Central memory CD8-positive, alpha-beta T cell (primary cell): ENCODE data around the gene ERICH3.
A peak's percentile ranks its signal among the peaks of the same experiment; 100 is the strongest.
"Not testable (repeated sequence)": the region's sequence is repeated elsewhere in the genome, so short reads cannot be mapped to it uniquely, and the experiment has no call there.

Experiments used
- ATAC-seq: fragments of 150-1000 bp; cut with Tn5 transposase; replicated peaks from 2 replicates; pipeline ENCODE4 v1.10.0; 2022; ENCODE audit warnings: mild to moderate bottlenecking, moderate FRiP score, moderate number of reproducible peaks; ENCODE audit not compliant: poor library complexity, severe bottlenecking; ENCODE audit errors: extremely low read depth
- DNase-seq, 2 donors: peaks; one replicate each; pipeline ENCODE4 v3.0.0; 2021; ENCODE audit warnings: low spot score in 2 of 2
- H3K27ac Mint-ChIP-seq: one replicate; pipeline ENCODE4 v1.8.0; 2022; ENCODE audit warnings: low read depth, mild to moderate bottlenecking, moderate library complexity, mixed read lengths
- H3K27me3 Mint-ChIP-seq: one replicate; pipeline ENCODE4 v1.8.0; 2022; ENCODE audit warnings: mixed read lengths
- H3K36me3 Mint-ChIP-seq: one replicate; pipeline ENCODE4 v1.8.0; 2022; ENCODE audit warnings: mild to moderate bottlenecking, moderate library complexity, mixed read lengths; ENCODE audit not compliant: insufficient read depth
- H3K4me1 Mint-ChIP-seq: one replicate; pipeline ENCODE4 v1.8.0; 2022; ENCODE audit warnings: mixed read lengths
- H3K4me3 Mint-ChIP-seq: one replicate; pipeline ENCODE4 v1.8.0; 2022; ENCODE audit warnings: mild to moderate bottlenecking, moderate library complexity, mixed read lengths
- H3K9me3 Mint-ChIP-seq: one replicate; pipeline ENCODE4 v1.8.0; 2022; ENCODE audit warnings: mixed read lengths

Gene ERICH3

DNA sequence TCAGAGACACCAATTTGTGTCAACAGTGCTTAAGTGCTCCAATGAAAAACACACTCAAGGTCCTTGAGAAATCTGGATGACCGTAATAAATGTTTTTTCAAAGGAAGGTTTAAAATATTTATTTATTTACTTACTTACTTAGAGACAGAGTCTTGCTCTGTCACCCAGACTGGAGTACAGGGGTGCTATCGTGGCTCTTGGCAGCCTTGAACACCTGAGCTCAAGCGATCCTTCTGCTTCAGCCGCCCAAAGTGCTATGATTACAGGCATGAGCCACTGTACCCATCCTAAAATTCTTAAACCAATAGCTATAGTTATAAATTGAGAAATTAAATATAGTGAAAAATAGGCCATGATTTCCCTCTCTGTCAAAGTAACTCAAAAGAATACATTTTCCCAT lies 17.3 kb upstream of the ERICH3 start:
- no peak overlapping the region for H3K4me3 Mint-ChIP-seq
- ATAC-seq: no peak
- H3K36me3 Mint-ChIP-seq: no peaks in the 10 kb centered on the region
- DNase-seq: no peak
- no peaks in the 10 kb centered on the region for H3K27me3 Mint-ChIP-seq
- no peak overlapping the region for H3K27ac Mint-ChIP-seq
- H3K4me1 Mint-ChIP-seq: no peaks in the 10 kb centered on the region
- H3K9me3 Mint-ChIP-seq: no peaks in the 10 kb centered on the region

DNA sequence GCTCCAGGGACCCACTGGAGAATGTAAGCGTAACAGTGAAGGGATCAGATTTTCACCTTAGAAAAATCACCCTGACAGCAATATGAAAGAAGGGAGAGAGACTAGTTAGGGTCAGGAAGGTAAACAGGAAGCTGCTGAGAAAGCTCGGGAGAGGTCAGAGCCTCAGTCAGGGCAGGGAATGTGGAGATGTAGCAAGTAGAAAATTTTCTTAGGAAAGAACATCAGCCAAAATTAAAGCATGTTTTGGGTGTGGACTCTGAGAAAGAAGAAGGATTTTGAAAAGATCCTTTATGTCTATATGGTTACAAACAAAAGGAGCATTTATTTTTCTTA lies 16.7 kb upstream of the ERICH3 start:
- ATAC-seq (no peak), DNase-seq (no peak)
- no peaks in the 10 kb centered on the region for H3K9me3 Mint-ChIP-seq
- H3K4me3 Mint-ChIP-seq: no peak overlapping the region
- no peaks in the 10 kb centered on the region for H3K27me3 Mint-ChIP-seq
- H3K4me1 Mint-ChIP-seq: no peaks in the 10 kb centered on the region
- no peak overlapping the region for H3K27ac Mint-ChIP-seq
- H3K36me3 Mint-ChIP-seq: no peaks in the 10 kb centered on the region

DNA sequence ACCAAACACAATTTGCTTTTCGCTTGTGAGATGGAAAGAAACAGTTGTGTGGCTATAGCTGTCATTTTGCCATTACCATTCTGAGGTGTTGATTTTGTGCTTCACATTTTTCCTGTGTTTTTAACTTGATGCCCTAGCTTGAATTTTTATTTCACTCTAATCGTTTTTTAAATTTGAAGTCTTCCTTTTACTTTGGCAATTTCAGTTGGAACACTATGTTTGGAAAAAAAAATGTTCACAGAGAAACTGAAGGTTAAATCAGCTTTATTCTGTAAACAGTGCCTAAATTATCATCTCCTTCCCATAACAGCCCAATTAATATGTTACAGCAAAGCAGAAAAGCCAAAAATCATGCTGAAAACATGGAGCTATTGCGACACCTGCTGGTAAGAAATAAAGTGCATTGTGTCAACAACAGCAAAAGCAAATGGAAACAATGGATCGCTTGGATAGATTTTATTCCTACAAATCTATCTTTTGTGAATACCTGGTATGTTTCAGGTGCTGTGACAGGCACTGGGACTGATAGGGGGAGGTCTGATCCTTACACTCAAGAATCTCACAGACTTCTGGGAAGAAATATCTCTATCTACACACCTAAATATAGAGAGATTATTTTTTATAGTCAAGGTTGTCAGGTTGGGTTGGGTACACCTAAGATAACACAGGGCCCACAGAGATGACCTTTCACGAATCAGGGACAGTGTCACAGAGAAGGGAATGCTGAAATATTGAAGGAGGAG lies 16.2 kb upstream of the ERICH3 start:
- ATAC-seq (no peak), DNase-seq (peak; percentile 11 to 14)
- Mint-ChIP-seq H3K27me3 (no peaks in the 10 kb centered on the region), H3K4me1 (no peaks in the 10 kb centered on the region), H3K4me3 (no peak overlapping the region), H3K9me3 (no peaks in the 10 kb centered on the region), H3K27ac (no peak overlapping the region), H3K36me3 (no peaks in the 10 kb centered on the region)

DNA sequence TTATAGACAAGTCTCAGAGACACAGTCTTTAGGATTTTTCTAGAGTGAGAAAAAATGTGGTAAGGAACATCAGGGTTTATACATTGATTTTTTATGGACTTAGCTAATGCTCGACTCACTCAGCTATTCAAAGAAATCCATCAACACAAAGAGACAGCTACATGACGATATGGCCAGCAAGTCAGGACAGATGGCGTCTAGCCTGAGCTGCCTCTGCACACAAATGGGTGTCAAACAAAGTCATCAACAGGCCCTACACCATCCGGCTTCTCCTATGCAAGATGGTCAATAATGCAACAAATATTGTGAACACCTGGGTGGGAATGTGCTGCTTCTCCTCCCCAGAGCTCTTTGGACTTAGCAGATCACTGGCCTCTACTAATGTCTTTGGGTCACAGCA lies 13.3 kb upstream of the ERICH3 start:
- H3K4me3 Mint-ChIP-seq: no peak overlapping the region
- H3K4me1 Mint-ChIP-seq: no peaks in the 10 kb centered on the region
- ATAC-seq (no peak), DNase-seq (no peak)
- no peaks in the 10 kb centered on the region for H3K27me3 Mint-ChIP-seq
- H3K9me3 Mint-ChIP-seq: no peaks in the 10 kb centered on the region
- H3K27ac Mint-ChIP-seq: no peak overlapping the region
- no peaks in the 10 kb centered on the region for H3K36me3 Mint-ChIP-seq

DNA sequence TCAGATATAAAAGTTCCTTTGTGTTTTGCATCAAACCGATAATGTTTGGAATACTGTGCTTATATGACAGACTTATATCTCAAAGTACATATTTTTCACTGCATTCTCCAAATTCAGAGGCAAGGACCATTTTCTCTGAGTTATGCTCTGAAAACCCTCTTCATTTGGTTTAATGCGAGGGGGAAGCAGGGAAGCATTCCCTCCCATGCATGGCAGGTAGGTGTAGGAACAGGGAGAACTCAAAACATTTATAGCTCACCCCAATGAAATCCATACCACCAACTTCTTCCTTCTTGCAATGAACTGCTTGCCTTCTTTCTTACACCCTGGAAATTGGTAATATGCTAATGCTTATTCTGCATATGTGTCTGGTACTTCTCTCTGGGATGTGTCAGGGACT lies 10.7 kb upstream of the ERICH3 start:
- no peaks in the 10 kb centered on the region for H3K36me3 Mint-ChIP-seq
- ATAC-seq: no peak

DNA sequence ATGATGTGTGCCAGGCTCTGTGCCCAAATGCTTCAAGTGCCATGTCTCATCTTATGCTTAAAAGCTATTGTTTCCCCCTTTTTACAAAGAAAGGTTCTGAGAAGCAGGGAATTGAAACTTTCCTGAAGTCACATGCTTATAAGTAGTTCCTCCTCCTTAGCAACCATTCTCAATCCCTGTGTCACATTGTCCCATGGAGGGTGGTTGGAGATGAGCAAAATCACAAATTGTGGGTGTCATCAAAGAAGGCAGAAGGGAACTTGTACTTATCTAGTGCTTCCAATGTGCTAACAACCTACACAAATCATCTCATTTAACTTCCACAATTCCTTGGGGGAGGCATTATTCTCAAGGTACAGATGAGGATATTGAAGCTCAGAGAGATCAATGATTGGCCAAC lies 10.1 kb upstream of the ERICH3 start:
- no peaks in the 10 kb centered on the region for H3K4me1 Mint-ChIP-seq
- no peak for DNase-seq
- H3K4me3 Mint-ChIP-seq: no peak overlapping the region
- no peak for ATAC-seq
- H3K27me3 Mint-ChIP-seq: peaks cover 8% of the 10 kb centered on the region
- H3K36me3 Mint-ChIP-seq: no peaks in the 10 kb centered on the region
- no peaks in the 10 kb centered on the region for H3K9me3 Mint-ChIP-seq
- H3K27ac Mint-ChIP-seq: no peak overlapping the region

More for the DNA sequence above, 10.7 kb upstream of the ERICH3 start:
- no peak for DNase-seq
- Mint-ChIP-seq H3K27ac (no peak overlapping the region), H3K4me3 (no peak overlapping the region), H3K27me3 (peaks cover 1% of the 10 kb centered on the region), H3K9me3 (no peaks in the 10 kb centered on the region), H3K4me1 (no peaks in the 10 kb centered on the region)

DNA sequence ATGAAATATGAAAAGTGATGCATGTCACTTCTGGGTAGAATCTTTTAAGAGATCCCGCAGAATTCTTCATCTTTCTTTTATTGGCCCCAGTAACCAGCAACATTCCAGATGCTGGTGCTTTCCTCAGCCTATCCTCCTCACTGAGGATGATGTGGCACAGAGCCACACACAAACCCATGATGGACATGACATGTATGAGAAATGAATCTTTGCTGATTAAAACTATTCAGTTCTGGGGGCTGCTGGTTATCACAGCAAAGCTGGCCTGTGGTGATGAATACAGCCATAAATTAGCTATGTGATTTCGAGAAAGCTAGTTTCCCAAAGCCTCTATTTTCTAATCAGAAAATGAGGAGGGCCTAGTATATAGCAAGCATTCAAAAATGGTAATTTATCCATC lies 8.3 kb upstream of the ERICH3 start:
- DNase-seq (no peak), ATAC-seq (no peak)
- Mint-ChIP-seq H3K27me3 (peaks cover 16% of the 10 kb centered on the region), H3K27ac (no peak overlapping the region), H3K9me3 (no peaks in the 10 kb centered on the region), H3K36me3 (no peaks in the 10 kb centered on the region), H3K4me1 (no peaks in the 10 kb centered on the region), H3K4me3 (no peak overlapping the region)

DNA sequence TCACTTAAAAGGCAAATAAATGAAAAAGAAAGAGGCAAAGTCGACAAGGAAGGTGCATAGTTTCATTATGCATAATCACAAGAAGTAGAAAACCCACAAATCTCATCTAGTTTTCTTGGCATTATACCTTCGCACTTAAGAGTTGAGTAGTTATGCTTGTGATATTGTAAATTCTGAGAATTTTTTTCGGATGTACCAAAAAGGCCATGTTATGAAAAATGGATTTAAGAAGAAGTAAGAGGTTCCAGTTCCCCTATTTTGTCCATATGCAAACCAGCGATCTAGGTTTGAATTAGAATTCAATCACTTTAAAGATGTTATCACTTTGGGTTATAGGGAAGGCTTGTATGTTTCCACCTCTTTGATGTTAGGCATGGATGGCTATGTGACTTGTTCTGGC lies 7.9 kb upstream of the ERICH3 start:
- Mint-ChIP-seq H3K9me3 (no peaks in the 10 kb centered on the region), H3K27ac (no peak overlapping the region), H3K36me3 (no peaks in the 10 kb centered on the region), H3K4me3 (no peak overlapping the region), H3K4me1 (no peaks in the 10 kb centered on the region), H3K27me3 (peaks cover 16% of the 10 kb centered on the region)
- no peak for ATAC-seq
- DNase-seq: no peak

DNA sequence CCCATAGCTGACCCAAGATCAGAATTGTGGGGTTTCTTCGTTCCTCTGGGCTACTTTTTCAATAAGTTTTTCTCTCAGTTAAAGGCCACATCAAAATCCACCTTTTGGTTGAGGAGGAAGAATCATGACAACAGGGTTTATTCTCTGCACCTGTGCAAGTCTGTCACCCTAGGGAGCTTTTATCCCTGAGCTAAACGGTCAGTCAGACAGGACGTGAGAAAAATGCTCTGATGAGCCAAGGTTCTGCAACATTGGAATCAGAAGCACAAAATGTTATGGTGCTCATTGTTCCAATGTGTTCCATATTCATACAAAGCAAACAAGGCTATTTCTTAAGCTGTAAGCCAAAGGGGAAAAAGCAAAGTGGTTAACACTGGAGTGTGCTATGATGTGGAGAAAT lies 7.4 kb upstream of the ERICH3 start:
- H3K9me3 Mint-ChIP-seq: no peaks in the 10 kb centered on the region
- H3K36me3 Mint-ChIP-seq: no peaks in the 10 kb centered on the region
- no peak overlapping the region for H3K4me3 Mint-ChIP-seq
- H3K4me1 Mint-ChIP-seq: no peaks in the 10 kb centered on the region
- H3K27me3 Mint-ChIP-seq: peaks cover 16% of the 10 kb centered on the region
- no peak overlapping the region for H3K27ac Mint-ChIP-seq
- ATAC-seq: no peak
- no peak for DNase-seq

DNA sequence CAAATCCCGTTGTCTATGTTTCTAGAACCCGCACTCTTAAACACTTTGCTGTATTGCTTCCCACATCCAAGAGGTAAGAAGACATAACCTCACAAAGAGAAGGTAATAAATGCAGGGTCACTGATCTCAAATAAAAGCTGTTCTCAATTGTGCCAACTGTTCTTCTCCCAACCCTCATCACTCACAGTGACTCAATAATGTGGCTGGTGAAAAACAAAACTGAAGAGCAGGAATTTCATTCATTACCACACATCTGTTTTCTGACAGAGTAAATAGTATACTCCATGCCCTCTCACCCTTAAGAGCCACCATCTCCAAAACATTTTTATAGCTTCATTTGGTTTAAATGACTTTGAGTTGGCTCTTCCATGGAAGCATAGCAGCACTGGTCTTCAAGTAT lies 6.2 kb upstream of the ERICH3 start:
- no peak for DNase-seq
- no peaks in the 10 kb centered on the region for H3K9me3 Mint-ChIP-seq
- H3K4me3 Mint-ChIP-seq: no peak overlapping the region
- H3K27ac Mint-ChIP-seq: no peak overlapping the region
- H3K27me3 Mint-ChIP-seq: peaks cover 26% of the 10 kb centered on the region
- no peaks in the 10 kb centered on the region for H3K36me3 Mint-ChIP-seq
- ATAC-seq: no peak
- H3K4me1 Mint-ChIP-seq: no peaks in the 10 kb centered on the region

DNA sequence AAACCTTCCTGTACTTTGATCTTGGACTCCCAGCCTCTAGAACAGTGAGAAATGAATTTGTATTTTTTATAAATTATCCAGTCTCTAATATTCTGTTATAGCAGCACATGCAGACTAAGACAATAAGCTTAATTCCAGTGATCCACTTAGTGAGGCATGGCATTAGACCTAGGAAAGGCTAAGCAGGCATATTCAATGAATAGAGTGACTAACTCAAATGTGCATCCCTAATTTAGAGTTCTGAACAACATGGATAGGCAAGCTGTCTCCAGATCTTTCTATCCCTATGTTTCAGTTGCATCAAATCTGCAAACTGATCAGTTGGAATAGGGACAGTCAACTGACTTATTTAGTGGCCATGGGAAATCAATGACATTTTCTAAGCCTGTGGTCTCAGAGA lies 4.3 kb upstream of the ERICH3 start:
- Mint-ChIP-seq H3K9me3 (no peaks in the 10 kb centered on the region), H3K36me3 (no peaks in the 10 kb centered on the region), H3K4me1 (no peaks in the 10 kb centered on the region), H3K27me3 (peaks cover 45% of the 10 kb centered on the region), H3K27ac (no peak overlapping the region), H3K4me3 (no peak overlapping the region)
- no peak for ATAC-seq
- no peak for DNase-seq

DNA sequence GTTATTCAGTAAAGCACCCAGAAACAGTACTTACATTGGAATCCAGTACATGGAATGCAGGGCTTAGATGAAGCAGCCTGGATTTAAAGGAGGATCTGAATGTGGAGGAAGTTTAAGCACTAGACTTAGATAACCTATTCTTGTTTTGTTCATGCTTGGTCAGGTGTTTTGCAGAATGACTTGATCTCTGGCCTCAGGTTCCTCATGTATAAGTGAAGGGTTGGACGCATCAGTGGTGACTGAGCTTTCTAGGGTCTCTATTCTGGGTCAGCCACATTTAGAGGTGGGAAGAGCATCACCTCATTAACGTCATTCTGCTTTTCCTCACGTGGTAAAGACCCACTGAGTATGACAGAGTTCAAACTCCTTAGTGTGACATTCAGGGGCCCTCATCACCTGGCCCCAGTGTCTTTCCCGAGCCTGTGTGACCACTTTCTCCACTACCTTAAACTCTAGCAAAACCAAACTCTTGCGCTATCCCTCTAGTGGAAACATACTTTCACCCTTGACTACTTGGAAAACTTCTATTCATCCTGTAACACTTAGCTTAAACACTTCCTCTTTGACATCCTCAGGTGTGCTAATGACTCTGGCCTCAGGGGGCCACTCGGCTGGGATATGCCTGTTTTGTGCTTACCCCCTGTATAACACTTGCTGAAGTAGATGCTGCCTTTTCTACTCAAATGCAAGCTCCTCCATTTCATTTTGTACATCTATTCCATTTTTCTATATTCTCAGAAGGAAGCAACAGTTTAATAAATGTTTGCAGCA lies 871 bp upstream of the ERICH3 start:
- ATAC-seq (no peak), DNase-seq (no peak)
- peaks cover under 1% of the 10 kb centered on the region for H3K9me3 Mint-ChIP-seq
- H3K27ac Mint-ChIP-seq: no peak overlapping the region
- no peaks in the 10 kb centered on the region for H3K4me1 Mint-ChIP-seq
- H3K27me3 Mint-ChIP-seq: peaks cover 54% of the 10 kb centered on the region
- H3K4me3 Mint-ChIP-seq: no peak overlapping the region
- H3K36me3 Mint-ChIP-seq: no peaks in the 10 kb centered on the region

DNA sequence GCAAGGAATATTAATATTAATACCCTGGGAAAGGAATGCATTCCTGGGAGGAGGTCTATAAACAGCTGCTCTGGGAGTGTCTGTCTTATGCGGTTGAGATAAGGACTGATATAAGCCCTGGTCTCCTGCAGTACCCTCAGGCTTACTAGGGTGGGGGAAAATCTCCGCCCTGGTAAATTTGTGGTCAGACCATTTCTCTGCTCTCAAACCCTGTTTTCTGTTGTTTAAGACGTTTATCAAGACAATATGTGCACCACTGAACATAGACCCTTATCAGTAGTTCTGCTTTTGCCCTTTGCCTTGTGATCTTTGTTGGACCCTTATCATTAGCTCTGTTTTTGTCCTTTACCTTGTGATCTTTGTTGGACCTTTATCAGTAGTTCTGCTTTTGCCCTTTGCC lies 2.7 kb downstream of the ERICH3 start:
- H3K27ac Mint-ChIP-seq, ATAC-seq, H3K9me3 Mint-ChIP-seq, H3K36me3 Mint-ChIP-seq, H3K4me3 Mint-ChIP-seq, DNase-seq, H3K4me1 Mint-ChIP-seq: not testable (repeated sequence)
- peaks cover 44% of the 10 kb centered on the region for H3K27me3 Mint-ChIP-seq
